ENCODE measurements around the gene FXN. TPM values are rescaled to one million over a fixed set of nuclear protein-coding genes. Genes with fewer than 3 reads are reported as not detected.

The FXN gene
- total RNA-seq, 1 donor from 2014 or later: 12.4 TPM

GRCh38 chr9:69004836-69005235, 30.7 kb upstream of the FXN start:
- Histone ChIP-seq H3K4me3 (no peak overlapping the region), H3K4me1 (no peaks in the 10 kb centered on the region), H3K27me3 (no peaks in the 10 kb centered on the region), H3K36me3 (no peaks in the 10 kb centered on the region), H3K27ac (no peak overlapping the region), H3K9me3 (no peaks in the 10 kb centered on the region)
- TF ChIP-seq, protein P1, sequence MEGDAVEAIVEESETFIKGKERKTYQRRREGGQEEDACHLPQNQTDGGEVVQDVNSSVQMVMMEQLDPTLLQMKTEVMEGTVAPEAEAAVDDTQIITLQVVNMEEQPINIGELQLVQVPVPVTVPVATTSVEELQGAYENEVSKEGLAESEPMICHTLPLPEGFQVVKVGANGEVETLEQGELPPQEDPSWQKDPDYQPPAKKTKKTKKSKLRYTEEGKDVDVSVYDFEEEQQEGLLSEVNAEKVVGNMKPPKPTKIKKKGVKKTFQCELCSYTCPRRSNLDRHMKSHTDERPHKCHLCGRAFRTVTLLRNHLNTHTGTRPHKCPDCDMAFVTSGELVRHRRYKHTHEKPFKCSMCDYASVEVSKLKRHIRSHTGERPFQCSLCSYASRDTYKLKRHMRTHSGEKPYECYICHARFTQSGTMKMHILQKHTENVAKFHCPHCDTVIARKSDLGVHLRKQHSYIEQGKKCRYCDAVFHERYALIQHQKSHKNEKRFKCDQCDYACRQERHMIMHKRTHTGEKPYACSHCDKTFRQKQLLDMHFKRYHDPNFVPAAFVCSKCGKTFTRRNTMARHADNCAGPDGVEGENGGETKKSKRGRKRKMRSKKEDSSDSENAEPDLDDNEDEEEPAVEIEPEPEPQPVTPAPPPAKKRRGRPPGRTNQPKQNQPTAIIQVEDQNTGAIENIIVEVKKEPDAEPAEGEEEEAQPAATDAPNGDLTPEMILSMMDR (IDR thresholded peaks at IDR 0.05): no peak
- intact Hi-C loops (cut with DNase I): loop anchor here (5.0 kb wide), 1 partner anchor 423 kb away; no protein-coding TSS in a partner anchor
- ATAC-seq (no peak), DNase-seq (no peak)

- DNase-seq: no peak
- H3K4me1 ChIP-seq: no peaks in the 10 kb centered on the region
- TF ChIP-seq, protein P1 (IDR thresholded peaks at IDR 0.05): no peak
- no peak overlapping the region for H3K27ac ChIP-seq
- no peaks in the 10 kb centered on the region for H3K27me3 ChIP-seq
- intact Hi-C loops (cut with DNase I): no loop called here
- H3K36me3 ChIP-seq: no peaks in the 10 kb centered on the region
- H3K4me3 ChIP-seq: no peak overlapping the region
- no peak for ATAC-seq
- no peaks in the 10 kb centered on the region for H3K9me3 ChIP-seq
Measured at GRCh38 chr9:69009708-69010107, 25.8 kb upstream of the FXN start.

GRCh38 chr9:69012696-69013381, 22.7 kb upstream of the FXN start:
- no peak overlapping the region for H3K4me3 ChIP-seq
- no peak for DNase-seq
- H3K36me3 ChIP-seq: no peaks in the 10 kb centered on the region
- intact Hi-C loops (cut with DNase I): no loop called here
- no peaks in the 10 kb centered on the region for H3K4me1 ChIP-seq
- peak; percentile 17 for ATAC-seq
- no peaks in the 10 kb centered on the region for H3K9me3 ChIP-seq
- no peaks in the 10 kb centered on the region for H3K27me3 ChIP-seq
- no peak overlapping the region for H3K27ac ChIP-seq
- TF ChIP-seq, protein P1 (IDR thresholded peaks at IDR 0.05): no peak

- no peak overlapping the region for H3K4me3 ChIP-seq
- no peak overlapping the region for H3K27ac ChIP-seq
- TF ChIP-seq, protein P1 (IDR thresholded peaks at IDR 0.05): no peak
- ATAC-seq (peak; percentile 30), DNase-seq (no peak)
- intact Hi-C loops (cut with DNase I): no loop called here
- no peaks in the 10 kb centered on the region for H3K9me3 ChIP-seq
- H3K36me3 ChIP-seq: no peaks in the 10 kb centered on the region
- H3K4me1 ChIP-seq: no peaks in the 10 kb centered on the region
- no peaks in the 10 kb centered on the region for H3K27me3 ChIP-seq
Measured at GRCh38 chr9:69013382-69013727, 22.2 kb upstream of the FXN start.

GRCh38 chr9:69014013-69014412, 21.5 kb upstream of the FXN start, which contains the start of gene PRKACG:
TSS of gene PRKACG (minus strand) at chr9:69014113. CDS start at chr9:69014092, 21 bp downstream.
- TF ChIP-seq, protein P1 (IDR thresholded peaks at IDR 0.05): no peak
- H3K27me3 ChIP-seq: no peaks in the 10 kb centered on the region
- intact Hi-C loops (cut with DNase I): no loop called here
- H3K27ac ChIP-seq: no peak within 1 kb of the TSS
- H3K4me1 ChIP-seq: no peaks in the 10 kb centered on the region
- H3K4me3 ChIP-seq: no peak within 1 kb of the TSS
- H3K9me3 ChIP-seq: no peaks in the 10 kb centered on the region
- no peak for DNase-seq
- ATAC-seq: no peak
- H3K36me3 ChIP-seq: no peaks in the 10 kb centered on the region

Measured in upper lobe of right lung (tissue), 1 donor.